ENCODE results near the gene STIP1.

- TF ChIP-seq CTCF (conservative IDR thresholded peaks at IDR 0.05 in 1 of 2, IDR thresholded peaks at IDR 0.05 in 1 of 2; ENCODE audit: low read depth in 1 of 2, low read length in 2 of 2) (no peak), EZH2 (IDR thresholded peaks at IDR 0.05; ENCODE audit: low read length, missing control alignments) (no peak)
Measured at GRCh38 chr11:64151337-64151736, 34.6 kb upstream of the STIP1 start.
